Measurements from ENCODE around the gene OR10D3.

- no peak for TF ChIP-seq SUZ12 (IDR thresholded peaks at IDR 0.05; ENCODE audit: unreplicated experiment)
- no peak for TF ChIP-seq HDAC2 (IDR thresholded peaks at IDR 0.05)
- no peak for TF ChIP-seq BRCA1 (IDR thresholded peaks at IDR 0.05; ENCODE audit: low read depth, low read length)
- TF ChIP-seq ELK1 (IDR thresholded peaks at IDR 0.05; ENCODE audit: low read depth, low read length): no peak
- no peak for TF ChIP-seq CTCF (IDR thresholded peaks at IDR 0.05 in 2 of 3, conservative IDR thresholded peaks at IDR 0.05 in 1 of 3; ENCODE audit: control insufficient read depth in 2 of 3, extremely low read depth in 1 of 3, insufficient read depth in 1 of 3, low read depth in 3 of 3, low read length in 3 of 3)
- no peak for TF ChIP-seq POLR2A (IDR thresholded peaks at IDR 0.05; ENCODE audit: low read depth, low read length)
- TF ChIP-seq BCL3 (IDR thresholded peaks at IDR 0.05; ENCODE audit: borderline replicate concordance, insufficient read depth, low read depth, low read length, poor library complexity, severe bottlenecking): no peak
- no peak for TF ChIP-seq NRF1 (conservative IDR thresholded peaks at IDR 0.05; ENCODE audit: low read depth, low read length)
- TF ChIP-seq NFYA (IDR thresholded peaks at IDR 0.05; ENCODE audit: borderline replicate concordance, low read depth, low read length): no peak
These were observed 10.3 kb downstream of the OR10D3 start for GRCh38 chr11:124193221-124194010.

All from GM12878 (cell line).